ENCODE results near the gene MAP4. TPM values are rescaled to one million over a fixed set of nuclear protein-coding genes. Genes with fewer than 3 reads are reported as not detected.

The MAP4 gene
- total RNA-seq, 1 donor from 2014 or later, result 152 TPM

- ChIA-PET POLR2A (interaction anchor here (0.6 kb wide), 1 partner anchor 1590 kb away, joined by 4 read pairs; no protein-coding TSS in a partner anchor), CTCF (no interaction called here)
- no peaks in the 10 kb centered on the region for H3K9me3 Mint-ChIP-seq
- H3K27ac Mint-ChIP-seq, result no peak overlapping the region
- H3K4me1 Mint-ChIP-seq, result no peaks in the 10 kb centered on the region
- intact Hi-C loops (cut with micrococcal nuclease), result no loop called here
- DNase-seq (no peak), ATAC-seq (ENCODE audit: low read depth) (no peak)
- no peaks in the 10 kb centered on the region for H3K27me3 Mint-ChIP-seq
- H3K36me3 Mint-ChIP-seq (ENCODE audit: low read depth), result peaks cover 58% of the 10 kb centered on the region
- no peak overlapping the region for H3K4me3 Mint-ChIP-seq
- TF ChIP-seq CTCF (IDR thresholded peaks at IDR 0.05), result no peak
Observed at GRCh38 chr3:47859956-47860605, 156.1 kb downstream of the MAP4 start.

GRCh38 chr3:47857151-47857550 lies 159.1 kb downstream of the MAP4 start:
- no peak for TF ChIP-seq CTCF (IDR thresholded peaks at IDR 0.05)
- POLR2A ChIA-PET, result no interaction called here
- no peak for DNase-seq
- CTCF ChIA-PET, result interaction anchor here (0.7 kb wide), 1 partner anchor 133 kb away, joined by 3 read pairs; no protein-coding TSS in a partner anchor
- Mint-ChIP-seq H3K9me3 (no peaks in the 10 kb centered on the region), H3K4me1 (no peaks in the 10 kb centered on the region), H3K4me3 (no peak overlapping the region), H3K36me3 (ENCODE audit: low read depth) (peaks cover 69% of the 10 kb centered on the region), H3K27ac (no peak overlapping the region), H3K27me3 (no peaks in the 10 kb centered on the region)
- intact Hi-C loops (cut with micrococcal nuclease), result no loop called here
- no peak for ATAC-seq (ENCODE audit: low read depth)

GRCh38 chr3:47856669-47857068 lies 159.5 kb downstream of the MAP4 start:
- TF ChIP-seq CTCF (IDR thresholded peaks at IDR 0.05), result no peak
- intact Hi-C loops (cut with micrococcal nuclease), result no loop called here
- Mint-ChIP-seq H3K27ac (no peak overlapping the region), H3K36me3 (ENCODE audit: low read depth) (peaks cover 73% of the 10 kb centered on the region), H3K9me3 (no peaks in the 10 kb centered on the region), H3K4me1 (no peaks in the 10 kb centered on the region), H3K4me3 (no peak overlapping the region), H3K27me3 (no peaks in the 10 kb centered on the region)
- ChIA-PET CTCF (interaction anchor here (0.7 kb wide), 1 partner anchor 133 kb away, joined by 3 read pairs; no protein-coding TSS in a partner anchor), POLR2A (no interaction called here)
- no peak for ATAC-seq (ENCODE audit: low read depth)
- DNase-seq, result no peak

GRCh38 chr3:47855461-47856383 lies 160.5 kb downstream of the MAP4 start:
- DNase-seq (no peak), ATAC-seq (ENCODE audit: low read depth) (no peak)
- no peaks in the 10 kb centered on the region for H3K27me3 Mint-ChIP-seq
- no peaks in the 10 kb centered on the region for H3K9me3 Mint-ChIP-seq
- H3K4me3 Mint-ChIP-seq, result no peak overlapping the region
- no peak overlapping the region for H3K27ac Mint-ChIP-seq
- peaks cover 4% of the 10 kb centered on the region for H3K4me1 Mint-ChIP-seq
- TF ChIP-seq CTCF (IDR thresholded peaks at IDR 0.05), result no peak
- ChIA-PET CTCF (no interaction called here), POLR2A (no interaction called here)
- intact Hi-C loops (cut with micrococcal nuclease), result no loop called here
- peaks cover 82% of the 10 kb centered on the region for H3K36me3 Mint-ChIP-seq (ENCODE audit: low read depth)

Measured in activated B cell treated with CpG ODN at 0.5 μM for 24 hours (primary cell).